Suprapubic skin (tissue), 4 donors: ENCODE measurements around the gene PPAT. TPM values are rescaled to one million over a fixed set of nuclear protein-coding genes. Genes with fewer than 3 reads are reported as not detected.

ENCODE experiments used
- total RNA-seq, 4 donors: library from RNA; depleted of rRNA; stranded (reverse); fragments of >200 nt; gene quantifications; one replicate each; pipeline ENCODE4 v1.1.0, GENCODE V29; 2016

PPAT gene
- total RNA-seq, 4 donors from 2014 or later, result 7.1 to 10.0 (median 7.7) TPM

Other genes starting within 250 kb of the PPAT start
- gene AASDH, start 48.1 kb downstream of the PPAT start, total RNA-seq, result 10 to 100 TPM; 10.7 to 14.6 (median 12.0) TPM
- gene PAICS, start 645 bp upstream of the PPAT start, total RNA-seq, result 100 to 1,000 TPM in 1 of 4 donors, 10 to 100 TPM in 3; 59.2 to 101 (median 69.4) TPM
- gene SRP72, start 32.0 kb upstream of the PPAT start, total RNA-seq, result 10 to 100 TPM; 52.2 to 99.2 (median 77.0) TPM
- gene ARL9, start 70.2 kb upstream of the PPAT start, total RNA-seq, result 1 to 10 TPM in 2 of 4 donors, under 1 TPM in 1, not detected in 1; 0.48 to 1.9 (median 1.4) TPM
- gene HOPX, start 245.7 kb upstream of the PPAT start, total RNA-seq, result 1,000 to 10,000 TPM in 3 of 4 donors, 100 to 1,000 TPM in 1; 405 to 1,883 (median 1,516) TPM